Right lobe of liver (tissue), 4 donors: Measurements from ENCODE around the gene SPDYE1.
"Not testable (repeated sequence)": the region's sequence is repeated elsewhere in the genome, so short reads cannot be mapped to it uniquely, and the experiment has no call there.

Experiments
- CTCF ChIP-seq, 4 donors: fragments of 200-600 bp in 3 of 4; fragments of 450-650 bp in 1 of 4; IDR thresholded peaks; one replicate each; pipeline versions ENCODE4 v1.5.1 to v1.8.0; 2016 to 2022; ENCODE audit warnings: antibody characterized with exemption in 4 of 4, mild to moderate bottlenecking in 2 of 4
- POLR2A ChIP-seq: fragments of 450-650 bp; IDR thresholded peaks from one replicate; pipeline ENCODE4 v1.6.1; 2017; ENCODE audit warnings: antibody characterized with exemption, mild to moderate bottlenecking
- donor health status: DM: no; HTN: no; CAD: no.
- donor health status: DM: no; HTN: no; CAD: no.
- donor health status: DM: no; HTN: yes; CAD: no.

- not testable (repeated sequence) for TF ChIP-seq CTCF (IDR thresholded peaks at IDR 0.05); POLR2A
These were observed 4.8 kb upstream of the SPDYE1 start for GRCh38 chr7:43992896-43993295.
